Measurements from ENCODE around the gene BRPF1.

DNA sequence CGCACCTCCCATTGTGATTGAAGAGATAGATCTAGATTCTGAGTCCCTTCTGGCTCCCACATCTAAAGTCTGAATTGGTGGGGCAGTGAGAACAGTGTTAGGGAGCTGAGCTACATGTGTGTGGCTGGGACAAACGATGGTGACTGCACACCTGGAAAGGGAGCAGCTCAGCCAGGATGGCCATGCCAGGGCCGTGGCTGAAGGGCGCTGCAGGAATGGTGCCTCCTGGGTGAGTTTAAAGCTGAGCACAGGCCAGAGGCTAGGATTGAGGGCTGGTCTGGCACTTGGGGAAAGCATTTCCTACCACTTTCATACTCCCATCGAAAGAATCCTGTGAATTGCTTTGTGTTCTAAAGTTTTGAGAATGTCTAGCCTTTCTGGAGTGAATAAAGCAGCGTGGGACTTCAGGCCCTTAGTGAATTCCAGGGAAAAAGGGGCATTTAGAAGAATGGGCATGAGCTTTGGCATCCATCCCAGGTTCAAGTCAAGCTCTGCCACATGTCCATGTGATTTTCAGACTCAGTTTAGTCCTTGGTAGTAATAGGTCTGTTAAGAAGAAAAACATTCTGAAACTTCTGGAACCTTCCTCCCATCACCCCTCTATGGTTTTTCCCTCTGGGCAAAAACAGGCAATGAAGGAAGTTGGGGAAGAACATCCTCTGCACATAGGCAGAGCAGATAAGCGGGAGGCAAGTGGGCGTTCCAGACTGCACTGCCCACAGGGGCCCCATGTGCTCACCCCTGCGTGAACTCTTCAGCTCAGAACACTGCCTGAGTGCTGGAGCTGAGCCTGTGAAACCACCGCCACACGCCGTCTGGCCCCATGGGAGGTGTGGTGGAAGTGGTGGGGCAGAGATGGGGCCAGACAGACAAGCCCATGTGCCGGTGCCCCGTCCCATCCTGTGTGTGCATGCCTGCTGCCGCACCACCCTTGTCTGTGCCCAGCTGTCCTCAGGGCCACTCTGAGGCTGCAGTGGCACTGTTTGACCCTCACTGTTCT, 40.8 kb upstream of the BRPF1 start:
- TF ChIP-seq, protein P1, sequence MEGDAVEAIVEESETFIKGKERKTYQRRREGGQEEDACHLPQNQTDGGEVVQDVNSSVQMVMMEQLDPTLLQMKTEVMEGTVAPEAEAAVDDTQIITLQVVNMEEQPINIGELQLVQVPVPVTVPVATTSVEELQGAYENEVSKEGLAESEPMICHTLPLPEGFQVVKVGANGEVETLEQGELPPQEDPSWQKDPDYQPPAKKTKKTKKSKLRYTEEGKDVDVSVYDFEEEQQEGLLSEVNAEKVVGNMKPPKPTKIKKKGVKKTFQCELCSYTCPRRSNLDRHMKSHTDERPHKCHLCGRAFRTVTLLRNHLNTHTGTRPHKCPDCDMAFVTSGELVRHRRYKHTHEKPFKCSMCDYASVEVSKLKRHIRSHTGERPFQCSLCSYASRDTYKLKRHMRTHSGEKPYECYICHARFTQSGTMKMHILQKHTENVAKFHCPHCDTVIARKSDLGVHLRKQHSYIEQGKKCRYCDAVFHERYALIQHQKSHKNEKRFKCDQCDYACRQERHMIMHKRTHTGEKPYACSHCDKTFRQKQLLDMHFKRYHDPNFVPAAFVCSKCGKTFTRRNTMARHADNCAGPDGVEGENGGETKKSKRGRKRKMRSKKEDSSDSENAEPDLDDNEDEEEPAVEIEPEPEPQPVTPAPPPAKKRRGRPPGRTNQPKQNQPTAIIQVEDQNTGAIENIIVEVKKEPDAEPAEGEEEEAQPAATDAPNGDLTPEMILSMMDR (conservative IDR thresholded peaks at IDR 0.05 in 1 of 2, IDR thresholded peaks at IDR 0.05 in 1 of 2; ENCODE audit: low read depth in 1 of 2, low read length in 2 of 2): no peak
- TF ChIP-seq EZH2 (IDR thresholded peaks at IDR 0.05; ENCODE audit: low read length, missing control alignments): no peak
